NCI-H510A (cell line): ENCODE measurements around the gene MYO16.
"Not testable (repeated sequence)": the region's sequence is repeated elsewhere in the genome, so short reads cannot be mapped to it uniquely, and the experiment has no call there.

Experiments
- DNase-seq: peaks from one replicate; lab custom pipeline; 2025; lab: John Stamatoyannopoulos, UW

Gene MYO16

GRCh38 chr13:109074436-109074835 is 445.0 kb downstream of the MYO16 start:
- DNase-seq: no peak

GRCh38 chr13:109074853-109075252 is 445.4 kb downstream of the MYO16 start:
- DNase-seq: no peak

GRCh38 chr13:109087916-109088623 is 458.7 kb downstream of the MYO16 start:
- DNase-seq: no peak

- no peak for DNase-seq
Measured at GRCh38 chr13:109088624-109088917, 459.2 kb downstream of the MYO16 start.

GRCh38 chr13:109090796-109091195 is 461.4 kb downstream of the MYO16 start:
- DNase-seq: no peak

GRCh38 chr13:109091249-109091648 is 461.8 kb downstream of the MYO16 start:
- no peak for DNase-seq

- not testable (repeated sequence) for DNase-seq
Measured at GRCh38 chr13:109092186-109092585, 462.8 kb downstream of the MYO16 start.

- DNase-seq: no peak
Measured at GRCh38 chr13:109093998-109094397, 464.6 kb downstream of the MYO16 start.

- DNase-seq: no peak
Measured at GRCh38 chr13:109095126-109095525, 465.7 kb downstream of the MYO16 start.

GRCh38 chr13:109096101-109096500 is 466.7 kb downstream of the MYO16 start:
- no peak for DNase-seq

GRCh38 chr13:109100705-109101304 is 471.4 kb downstream of the MYO16 start:
- DNase-seq: no peak

- no peak for DNase-seq
Measured at GRCh38 chr13:109101550-109102144, 472.2 kb downstream of the MYO16 start.

GRCh38 chr13:109105899-109106298 is 476.5 kb downstream of the MYO16 start:
- DNase-seq: no peak

- no peak for DNase-seq
Measured at GRCh38 chr13:109110159-109110558, 480.7 kb downstream of the MYO16 start.

- DNase-seq: no peak
Measured at GRCh38 chr13:109111141-109111540, 481.7 kb downstream of the MYO16 start.

- DNase-seq: no peak
Measured at GRCh38 chr13:109113427-109113826, 484.0 kb downstream of the MYO16 start.

- DNase-seq: no peak
Measured at GRCh38 chr13:109114162-109114561, 484.8 kb downstream of the MYO16 start.

GRCh38 chr13:109114991-109115390 is 485.6 kb downstream of the MYO16 start:
- DNase-seq: no peak

- no peak for DNase-seq
Measured at GRCh38 chr13:109118521-109118920, 489.1 kb downstream of the MYO16 start.

GRCh38 chr13:109119896-109120295 is 490.5 kb downstream of the MYO16 start:
- DNase-seq: no peak

- no peak for DNase-seq
Measured at GRCh38 chr13:109121826-109122225, 492.4 kb downstream of the MYO16 start.

GRCh38 chr13:109123971-109124370 is 494.6 kb downstream of the MYO16 start:
- DNase-seq: no peak

GRCh38 chr13:109126178-109126577 is 496.8 kb downstream of the MYO16 start:
- no peak for DNase-seq
